Muscle layer of colon (tissue), 2 donors: ENCODE data around the gene SRRM1.
"Not testable (repeated sequence)": the region's sequence is repeated elsewhere in the genome, so short reads cannot be mapped to it uniquely, and the experiment has no call there.

Source experiments
- H3K27ac ChIP-seq: one replicate; pipeline ENCODE4 v1.7.0; 2013; ENCODE audit warnings: low read depth, mild to moderate bottlenecking, low read length, moderate library complexity
- H3K27me3 ChIP-seq, 2 donors: one replicate each; pipeline ENCODE4 v1.7.0; 2013; ENCODE audit warnings: low read length in 2 of 2, mild to moderate bottlenecking in 2 of 2; ENCODE audit not compliant: insufficient read depth in 2 of 2, control insufficient read depth in 1 of 2
- H3K36me3 ChIP-seq: one replicate; pipeline ENCODE4 v1.7.0; 2013; ENCODE audit warnings: mild to moderate bottlenecking, low read length; ENCODE audit not compliant: insufficient read depth
- H3K4me1 ChIP-seq: one replicate; pipeline ENCODE4 v1.7.0; 2013; ENCODE audit warnings: mild to moderate bottlenecking, low read length; ENCODE audit not compliant: insufficient read depth
- H3K4me3 ChIP-seq, 2 donors: one replicate each; pipeline ENCODE4 v1.7.0; 2013; ENCODE audit warnings: low read length in 2 of 2, low read depth in 1 of 2, mild to moderate bottlenecking in 1 of 2, moderate library complexity in 1 of 2
- H3K9ac ChIP-seq: one replicate; pipeline ENCODE4 v1.7.0; 2013; ENCODE audit warnings: low read length
- H3K9me3 ChIP-seq: one replicate; pipeline ENCODE4 v1.7.0; 2013; ENCODE audit warnings: mild to moderate bottlenecking, low read length
- donor health status: abdominal sarcoma.
- donor health status: Adenocarcinoma of cecum.

SRRM1 gene

DNA sequence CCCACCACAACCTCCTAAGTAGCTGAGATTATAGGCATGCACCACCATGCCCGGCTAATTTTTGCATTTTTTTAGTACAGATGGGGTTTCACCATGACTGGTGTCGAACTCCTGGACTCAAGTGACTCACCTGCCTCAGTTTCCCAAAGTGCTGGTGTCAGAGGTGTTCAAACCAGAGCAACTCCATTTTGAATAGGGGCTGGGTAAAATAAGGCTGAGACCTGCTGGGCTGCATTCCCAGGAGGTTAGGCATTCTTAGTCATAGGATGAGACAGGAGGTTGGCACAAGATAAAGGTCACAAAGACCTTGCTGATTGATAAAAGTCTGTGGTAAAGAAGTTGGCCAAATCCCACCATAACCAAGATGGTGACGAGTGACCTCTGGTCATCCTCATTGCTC lies 35.3 kb downstream of the SRRM1 start:
- H3K9ac ChIP-seq, H3K27me3 ChIP-seq: not testable (repeated sequence)

GRCh38 chr1:24679725-24680124 lies 36.6 kb downstream of the SRRM1 start:
- H3K27ac ChIP-seq: no peak overlapping the region
- H3K36me3 ChIP-seq: no peaks in the 10 kb centered on the region
- H3K9me3 ChIP-seq: no peaks in the 10 kb centered on the region
- no peaks in the 10 kb centered on the region for H3K27me3 ChIP-seq
- no peaks in the 10 kb centered on the region for H3K4me1 ChIP-seq
- H3K4me3 ChIP-seq: no peak overlapping the region
- H3K9ac ChIP-seq: no peak overlapping the region

More for the DNA sequence above, 35.3 kb downstream of the SRRM1 start:
- H3K4me1 ChIP-seq, H3K4me3 ChIP-seq, H3K9me3 ChIP-seq, H3K27ac ChIP-seq: not testable (repeated sequence)
- peaks cover 11% of the 10 kb centered on the region for H3K36me3 ChIP-seq

- Histone ChIP-seq H3K27me3 (no peaks in the 10 kb centered on the region), H3K27ac (no peak overlapping the region), H3K9ac (no peak overlapping the region), H3K4me3 (no peak overlapping the region), H3K4me1 (peaks cover 2% of the 10 kb centered on the region), H3K36me3 (no peaks in the 10 kb centered on the region), H3K9me3 (no peaks in the 10 kb centered on the region)
Measured at GRCh38 chr1:24683713-24684162, 40.6 kb downstream of the SRRM1 start.

GRCh38 chr1:24688033-24688432 lies 44.9 kb downstream of the SRRM1 start:
- no peak overlapping the region for H3K9ac ChIP-seq
- no peaks in the 10 kb centered on the region for H3K27me3 ChIP-seq
- no peak overlapping the region for H3K27ac ChIP-seq
- no peaks in the 10 kb centered on the region for H3K36me3 ChIP-seq
- peaks cover 5% of the 10 kb centered on the region for H3K4me1 ChIP-seq
- H3K4me3 ChIP-seq: no peak overlapping the region
- H3K9me3 ChIP-seq: no peaks in the 10 kb centered on the region

- no peak overlapping the region for H3K4me3 ChIP-seq
- no peaks in the 10 kb centered on the region for H3K36me3 ChIP-seq
- peaks cover 5% of the 10 kb centered on the region for H3K4me1 ChIP-seq
- no peak overlapping the region for H3K9ac ChIP-seq
- H3K27ac ChIP-seq: no peak overlapping the region
- no peaks in the 10 kb centered on the region for H3K27me3 ChIP-seq
- H3K9me3 ChIP-seq: no peaks in the 10 kb centered on the region
Measured at GRCh38 chr1:24688621-24689195, 45.6 kb downstream of the SRRM1 start.

- H3K27ac ChIP-seq: no peak overlapping the region
- no peak overlapping the region for H3K9ac ChIP-seq
- no peaks in the 10 kb centered on the region for H3K27me3 ChIP-seq
- no peak overlapping the region for H3K4me3 ChIP-seq
- H3K4me1 ChIP-seq: peaks cover 21% of the 10 kb centered on the region
- H3K9me3 ChIP-seq: no peaks in the 10 kb centered on the region
- H3K36me3 ChIP-seq: no peaks in the 10 kb centered on the region
Measured at GRCh38 chr1:24691051-24691450, 47.9 kb downstream of the SRRM1 start.

- Histone ChIP-seq H3K9ac (no peak overlapping the region), H3K27me3 (no peaks in the 10 kb centered on the region), H3K27ac (no peak overlapping the region)
Measured at GRCh38 chr1:24692351-24692980, 49.4 kb downstream of the SRRM1 start.

DNA sequence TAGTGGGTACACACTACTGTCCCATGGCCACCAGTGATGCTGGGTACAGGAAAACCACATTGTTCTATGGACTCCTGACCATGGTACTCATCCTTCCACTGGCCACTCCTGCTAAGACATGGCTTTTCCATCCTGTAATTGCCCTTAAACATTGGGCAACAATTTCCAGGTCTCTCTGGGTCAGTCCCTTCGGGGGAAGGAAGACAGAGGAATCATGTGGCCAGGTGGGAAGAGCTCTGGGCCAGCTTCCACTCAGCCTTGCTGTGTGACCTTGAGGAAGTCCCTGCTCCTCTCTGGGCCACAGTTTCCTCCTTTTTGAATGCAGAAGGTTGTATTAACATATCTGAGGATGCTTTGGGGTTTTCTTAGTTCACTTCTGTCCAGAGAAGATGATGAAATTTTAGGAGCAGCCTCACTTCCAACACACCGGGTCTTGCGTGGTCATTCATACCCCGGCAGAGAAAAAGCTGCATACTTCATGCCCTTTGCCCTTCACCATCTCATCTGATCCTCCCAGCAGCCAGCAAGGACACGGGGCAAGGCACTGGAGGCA lies 50.8 kb downstream of the SRRM1 start:
- no peaks in the 10 kb centered on the region for H3K9me3 ChIP-seq
- H3K27ac ChIP-seq: no peak overlapping the region
- peaks cover 17% of the 10 kb centered on the region for H3K4me1 ChIP-seq
- no peaks in the 10 kb centered on the region for H3K27me3 ChIP-seq
- H3K9ac ChIP-seq: no peak overlapping the region
- H3K36me3 ChIP-seq: no peaks in the 10 kb centered on the region
- no peak overlapping the region for H3K4me3 ChIP-seq

More at GRCh38 chr1:24692351-24692980, 49.4 kb downstream of the SRRM1 start:
- Histone ChIP-seq H3K9me3 (no peaks in the 10 kb centered on the region), H3K36me3 (no peaks in the 10 kb centered on the region), H3K4me3 (no peak overlapping the region), H3K4me1 (peaks cover 21% of the 10 kb centered on the region)

- no peaks in the 10 kb centered on the region for H3K27me3 ChIP-seq
- H3K9ac ChIP-seq: no peak overlapping the region
- no peaks in the 10 kb centered on the region for H3K9me3 ChIP-seq
- no peak overlapping the region for H3K4me3 ChIP-seq
- no peak overlapping the region for H3K27ac ChIP-seq
- peaks cover 16% of the 10 kb centered on the region for H3K4me1 ChIP-seq
- H3K36me3 ChIP-seq: no peaks in the 10 kb centered on the region
Measured at GRCh38 chr1:24694380-24694843, 51.3 kb downstream of the SRRM1 start.

- H3K36me3 ChIP-seq: no peaks in the 10 kb centered on the region
- H3K27ac ChIP-seq: no peak overlapping the region
- no peaks in the 10 kb centered on the region for H3K27me3 ChIP-seq
- peaks cover 16% of the 10 kb centered on the region for H3K4me1 ChIP-seq
- H3K9ac ChIP-seq: no peak overlapping the region
- no peak overlapping the region for H3K4me3 ChIP-seq
- H3K9me3 ChIP-seq: no peaks in the 10 kb centered on the region
Measured at GRCh38 chr1:24695202-24695974, 52.3 kb downstream of the SRRM1 start.

DNA sequence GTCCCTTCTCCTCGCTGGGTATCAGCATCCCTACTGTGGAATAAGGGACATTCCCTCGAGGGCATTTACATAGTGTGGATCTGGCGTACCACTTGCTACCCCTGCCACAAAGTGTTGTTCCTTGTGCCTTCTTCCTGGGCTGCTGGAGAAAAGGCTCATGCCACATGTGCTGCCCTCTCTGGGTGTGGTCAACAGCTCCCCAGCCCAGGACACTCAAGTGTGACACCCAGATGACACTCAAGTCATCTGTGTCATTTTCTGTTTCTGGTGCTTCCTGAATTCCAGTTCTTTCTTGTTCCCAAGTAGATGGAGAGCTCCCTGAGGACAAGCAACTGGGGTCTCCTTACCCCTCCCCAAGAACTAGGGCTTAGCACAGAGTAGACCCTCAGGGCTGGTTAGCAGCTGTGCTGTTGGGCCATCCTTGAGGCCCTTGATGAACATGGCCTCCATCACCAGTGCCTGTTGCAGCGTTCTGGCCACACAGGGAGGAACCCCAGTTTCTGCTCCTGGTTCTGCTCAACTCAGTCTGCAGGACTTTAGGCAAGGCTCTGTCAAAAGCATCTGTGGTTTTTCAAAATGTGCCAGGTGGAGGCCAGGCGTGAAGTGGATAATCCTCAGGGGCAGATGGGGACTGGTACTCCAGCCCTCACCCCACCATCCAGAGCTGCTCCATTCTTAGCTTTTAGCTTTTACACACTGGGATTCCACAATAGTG lies 53.1 kb downstream of the SRRM1 start:
- Histone ChIP-seq H3K9me3 (no peaks in the 10 kb centered on the region), H3K36me3 (no peaks in the 10 kb centered on the region), H3K4me1 (peaks cover 16% of the 10 kb centered on the region), H3K4me3 (no peak overlapping the region), H3K27me3 (no peaks in the 10 kb centered on the region), H3K9ac (no peak overlapping the region), H3K27ac (no peak overlapping the region)
